ENCODE measurements around the gene LDB3. TPM values are rescaled to one million over a fixed set of nuclear protein-coding genes. Genes with fewer than 3 reads are reported as not detected.
A peak's percentile ranks its signal among the peaks of the same experiment; 100 is the strongest.

LDB3 gene
- total and polyA plus RNA-seq, 2 of the 8 experiments (the other 6 are each of a cell fraction or from before 2014, with no cell fraction given), result 0.20 to 0.43 TPM

DNA sequence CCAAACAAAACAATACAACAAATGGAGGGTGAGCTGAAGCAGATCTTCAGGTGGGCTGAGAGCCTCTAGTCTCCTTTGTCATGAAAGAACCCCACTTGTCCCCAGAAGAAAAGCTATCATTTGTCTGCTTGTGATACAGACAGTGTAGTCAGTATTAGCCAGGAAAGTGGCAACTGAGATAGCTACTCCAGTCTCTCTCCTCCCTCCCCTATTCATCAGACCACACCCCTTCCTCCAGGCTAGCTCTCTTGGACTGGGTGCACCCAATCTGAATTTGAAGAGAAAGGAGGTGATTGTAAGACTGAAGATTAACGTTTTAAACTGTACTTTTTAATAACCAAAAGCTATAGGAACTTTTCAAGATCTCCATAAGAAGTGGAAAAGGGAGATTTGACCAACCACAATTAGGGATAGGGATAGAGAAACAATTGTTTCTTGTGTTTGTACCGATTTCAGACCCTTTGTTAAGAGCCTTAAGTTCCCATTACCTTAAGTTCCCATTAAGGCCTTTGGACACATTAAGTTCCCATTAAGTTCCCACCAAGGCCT is 102.2 kb downstream of the LDB3 start:
- DNase-seq (ENCODE audit: low read depth in 1 of 2, low spot score in 2 of 2) (no peak), FAIRE-seq (no peak)
- Histone ChIP-seq H3K79me2 (ENCODE audit: control insufficient read depth in 1 of 2, insufficient read depth in 2 of 2, low read length in 2 of 2) (peaks cover 29 to 100% of the 10 kb centered on the region in 2 experiments), H4K91ac (replicated peaks; ENCODE audit: insufficient read length, low read length) (no peak overlapping the region), H2BK12ac (ENCODE audit: low read depth, low read length) (no peak overlapping the region; the same call in 1 of the 2 replicates), H4K5ac (ENCODE audit: insufficient read length, low read depth, low read length) (no peak overlapping the region), H3K4me1 (replicated peaks in 1 of 4; ENCODE audit: control insufficient read depth in 3 of 4, insufficient read depth in 4 of 4, low read length in 3 of 4) (peaks cover 9 to 32% (median 21%) of the 10 kb centered on the region in 4 experiments), H2AFZ (ENCODE audit: low read length) (no peak overlapping the region), H3K23ac (ENCODE audit: insufficient read length) (no peak overlapping the region), H3K79me1 (ENCODE audit: low read depth, low read length) (peaks cover 5% of the 10 kb centered on the region; the same call in 1 of the 2 replicates), H3K9ac (replicated peaks in 1 of 4; ENCODE audit: extremely low read depth in 1 of 4, low read depth in 3 of 4, low read length in 3 of 4) (no peak overlapping the region), H3K56ac (replicated peaks; ENCODE audit: insufficient read length, low read depth, low read length) (no peak overlapping the region), H3K4me3 (ENCODE audit: extremely low read depth in 1 of 4, insufficient read depth in 2 of 4, low read depth in 3 of 4, low read length in 4 of 4) (no peak overlapping the region), H2BK20ac (ENCODE audit: low read length) (no peak overlapping the region), H3K23me2 (ENCODE audit: low read depth, low read length) (no peaks in the 10 kb centered on the region), H2AK5ac (ENCODE audit: low read depth, low read length) (no peak overlapping the region), H3K4ac (replicated peaks; ENCODE audit: insufficient read length, low read depth, low read length) (no peak overlapping the region), H2BK120ac (replicated peaks; ENCODE audit: low read depth, low read length) (no peak overlapping the region), H4K8ac (ENCODE audit: extremely low read depth, insufficient read depth, low read length) (no peak overlapping the region), H3K18ac (ENCODE audit: extremely low read depth, low read length) (no peak overlapping the region), H3K4me2 (ENCODE audit: insufficient read depth in 1 of 2, low read depth in 2 of 2, low read length in 2 of 2) (peak overlapping the region; percentile 21 to 54), H2BK5ac (ENCODE audit: low read depth, low read length) (0 out of 2 replicates have a peak overlapping the region, but pooled peaks have one; percentile 16), H3K14ac (ENCODE audit: insufficient read length) (no peak overlapping the region), H3K9me3 (ENCODE audit: insufficient read depth in 2 of 2, low read depth in 1 of 2, low read length in 1 of 2) (no peaks in the 10 kb centered on the region), H3K27me3 (replicated peaks in 1 of 4; ENCODE audit: control insufficient read depth in 3 of 4, extremely low read depth in 1 of 4, insufficient read depth in 3 of 4, low read length in 3 of 4) (no peaks in the 10 kb centered on the region), H3K27ac (ENCODE audit: low read depth, low read length) (no peak overlapping the region; the same call in 1 of the 2 replicates), H3K36me3 (ENCODE audit: control insufficient read depth in 2 of 4, insufficient read depth in 4 of 4, low read length in 3 of 4) (no peaks in the 10 kb centered on the region), H4K20me1 (replicated peaks in 1 of 2; ENCODE audit: control insufficient read depth in 1 of 2, insufficient read depth in 2 of 2, low read length in 2 of 2) (peaks cover 21 to 24% of the 10 kb centered on the region in 2 experiments), H2BK15ac (ENCODE audit: low read length) (no peak overlapping the region)
- CTCF ChIA-PET (ENCODE audit: partially characterized antibody), result interaction anchor here (0.5 to 2.5 kb wide), 10 partner anchors 9 to 129 kb away, joined by 3 to 11 read pairs (median 4); no protein-coding TSS in a partner anchor
- POLR2A ChIA-PET (ENCODE audit: partially characterized antibody), result interaction anchor here (0.7 to 7.0 kb wide), 8 partner anchors 9 to 72 kb away, joined by 3 to 54 read pairs (median 4); partner anchors contain the start of gene BMPR1A
- 47% methylated on average over 2 of the region's 2 CpGs; no CpG with 5 or more reads in 1 of the 2 experiments for WGBS, 2 experiments (ENCODE audit: extremely low coverage in 1 of 2, insufficient coverage in 1 of 2, insufficient read length in 1 of 2, insufficient replicate concordance in 2 of 2, low coverage in 1 of 2, low lambda C conversion rate in 2 of 2, missing lambda C conversion rate in 1 of 2)
- TF ChIP-seq TEAD4 (IDR thresholded peaks at IDR 0.05; ENCODE audit: low read depth, low read length) (no peak), KDM5A (IDR thresholded peaks at IDR 0.05; ENCODE audit: low read length) (no peak), POU5F1 (IDR thresholded peaks at IDR 0.05; ENCODE audit: low read depth, low read length) (no peak), SAP30 (IDR thresholded peaks at IDR 0.05; ENCODE audit: insufficient read depth, insufficient replicate concordance, low read length) (no peak), CTCF (IDR thresholded peaks at IDR 0.05; ENCODE audit: control extremely low read depth in 1 of 3, insufficient read depth in 1 of 3, low read depth in 1 of 3, low read length in 3 of 3) (no peak), SP4 (IDR thresholded peaks at IDR 0.05; ENCODE audit: low read length) (no peak), SIN3A (conservative IDR thresholded peaks at IDR 0.05 in 1 of 2, IDR thresholded peaks at IDR 0.05 in 1 of 2; ENCODE audit: low read depth in 1 of 2, low read length in 2 of 2) (no peak), SP2 (IDR thresholded peaks at IDR 0.05; ENCODE audit: low read length) (no peak), SP1 (IDR thresholded peaks at IDR 0.05; ENCODE audit: low read depth, low read length) (no peak), HDAC6 (IDR thresholded peaks at IDR 0.05; ENCODE audit: low read depth, low read length) (no peak), JUND (IDR thresholded peaks at IDR 0.05; ENCODE audit: low read length) (no peak)

All from H1 (cell line).